H1 (cell line): Measurements from ENCODE around the gene PPID. TPM values are rescaled to one million over a fixed set of nuclear protein-coding genes. Genes with fewer than 3 reads are reported as not detected.

ENCODE experiments used
- CTCF ChIP-seq, 3 experiments: IDR thresholded peaks; 1 replicate in 2 of 3; 2 replicates in 1 of 3; pipeline versions ENCODE4 v1.5.1 to v1.6.1; 2011; ENCODE audit warnings: low read length in 3 of 3, mild to moderate bottlenecking in 3 of 3, inconsistent platforms in 2 of 3, low read depth in 1 of 3, moderate library complexity in 1 of 3; ENCODE audit not compliant: insufficient read depth in 1 of 3; ENCODE audit errors: control extremely low read depth in 1 of 3
- polyA plus RNA-seq, 7 experiments: library from polyadenylated mRNA; depleted of rRNA in 3 of 7; stranded (reverse) in 5 of 7; unstranded in 2 of 7; fragments of >200 nt in 5 of 7; fragments of 200-250 nt in 2 of 7; gene quantifications; 1 replicate in 5 of 7; 2 replicates in 1 of 7; 4 replicates in 1 of 7; pipeline versions ENCODE4 v1.2.1 to v1.2.3, GENCODE V29; 2011 to 2013; ENCODE audit warnings: missing spikeins in 2 of 7, mixed read lengths in 2 of 7
- total RNA-seq: library from RNA; stranded (reverse); fragmentation: NEBNext Ultra II Directional; extraction: Animal tissue kit (Norgen Biotek cat#: 25700); gene quantifications from 2 replicates; pipeline ENCODE4 v1.2.1, GENCODE V29; 2021

PPID gene
- total and polyA plus RNA-seq, 2 of the 8 experiments (the other 6 are each of a cell fraction or from before 2014, with no cell fraction given) = 20.2 to 53.2 TPM

DNA sequence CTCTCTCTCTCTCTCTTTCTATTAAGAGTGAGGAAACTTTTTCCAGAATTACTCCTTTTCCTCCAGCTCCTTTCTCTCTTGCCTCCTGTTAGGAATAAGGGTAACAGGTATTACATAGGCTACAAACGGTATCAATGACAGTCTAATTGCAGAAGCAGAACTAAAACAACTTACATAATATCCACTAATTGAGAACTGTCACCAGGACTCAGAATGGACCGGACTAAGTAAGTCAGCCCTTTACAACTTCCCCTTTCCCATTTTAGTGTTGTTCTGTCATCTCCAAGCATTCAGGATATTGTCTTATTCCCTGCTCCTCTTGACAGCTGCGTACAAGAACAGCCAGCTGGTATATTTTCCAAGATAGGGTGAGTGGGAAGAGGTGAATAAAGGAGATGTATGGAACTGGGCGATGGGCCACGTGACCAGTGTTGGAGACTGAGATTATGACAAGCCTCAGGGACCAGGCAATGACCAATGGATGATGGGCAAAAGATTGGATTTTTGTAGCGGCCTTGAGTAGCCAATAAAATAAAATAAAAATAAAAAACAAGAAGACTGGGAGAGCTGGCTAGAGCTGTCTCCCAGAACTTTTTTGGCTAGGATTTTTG lies 43.3 kb upstream of the PPID start (continued):
- TF ChIP-seq CTCF (IDR thresholded peaks at IDR 0.05; ENCODE audit: control extremely low read depth in 1 of 3, insufficient read depth in 1 of 3, low read depth in 1 of 3, low read length in 3 of 3) = no peak
